Measurements from ENCODE around the gene IRAK1BP1. TPM values are rescaled to one million over a fixed set of nuclear protein-coding genes. Genes with fewer than 3 reads are reported as not detected.

Gene IRAK1BP1
- total and polyA plus RNA-seq, 2 donors (not counting 1 experiment from before 2014, with no cell fraction given), result 2.3 to 3.0 TPM

- H3K9me3 ChIP-seq (ENCODE audit: control extremely low read depth in 1 of 3, control insufficient read depth in 2 of 3, insufficient read depth in 1 of 3, low read length in 2 of 3), result no peaks in the 10 kb centered on the region
- ChIA-PET POLR2A (no interaction called here), CTCF (no interaction called here)
- intact Hi-C loops (cut with micrococcal nuclease), result no loop called here
- no peaks in the 10 kb centered on the region for H3K27me3 ChIP-seq (replicated peaks in 1 of 4; ENCODE audit: control extremely low read depth in 1 of 4, control insufficient read depth in 3 of 4, insufficient read depth in 4 of 4, low read length in 3 of 4)
- TF ChIP-seq EZH2 (IDR thresholded peaks at IDR 0.05; ENCODE audit: borderline replicate concordance, insufficient read depth, low read depth, low read length, poor library complexity, severe bottlenecking), result no peak
- no peak for TF ChIP-seq CTCF (IDR thresholded peaks at IDR 0.05)
- Mint-ChIP-seq H3K27ac (no peak overlapping the region), H3K27me3 (no peaks in the 10 kb centered on the region), H3K4me1 (no peaks in the 10 kb centered on the region), H3K9me3 (ENCODE audit: insufficient read depth) (peaks cover 2% of the 10 kb centered on the region), H3K4me3 (no peak overlapping the region)
- DNase-seq (no peak), ATAC-seq (ENCODE audit: low read depth) (no peak)
- no peak overlapping the region for H3K9ac ChIP-seq (ENCODE audit: low read length)
- no peak overlapping the region for H2AFZ ChIP-seq (ENCODE audit: insufficient read depth, low read depth, low read length, poor library complexity, severe bottlenecking)
- no peaks in the 10 kb centered on the region for H4K20me1 ChIP-seq (ENCODE audit: control insufficient read depth, insufficient read depth, low read length, poor library complexity, severe bottlenecking)
- no CpG with 5 or more reads among the region's 2 CpGs for WGBS (ENCODE audit: insufficient coverage)
- H3K36me3 ChIP-seq (replicated peaks in 1 of 2; ENCODE audit: control extremely low read depth in 1 of 2, control insufficient read depth in 1 of 2, extremely low read depth in 1 of 2, insufficient read depth in 2 of 2, low read length in 1 of 2), result peaks cover 10 to 12% of the 10 kb centered on the region in 2 experiments
- H3K4me3 ChIP-seq (ENCODE audit: control extremely low read depth in 1 of 5, extremely low read depth in 1 of 5, insufficient read depth in 1 of 5, low read depth in 2 of 5, low read length in 4 of 5), result no peak overlapping the region
- H3K27ac ChIP-seq (ENCODE audit: low read length in 2 of 2), result no peak overlapping the region
- no peaks in the 10 kb centered on the region for H3K79me2 ChIP-seq (ENCODE audit: control insufficient read depth, insufficient read depth, low read length)
- H3K4me2 ChIP-seq (replicated peaks; ENCODE audit: low read depth, low read length, poor library complexity, severe bottlenecking), result no peak overlapping the region
- H3K4me1 ChIP-seq (ENCODE audit: control insufficient read depth in 2 of 2, insufficient read depth in 2 of 2, low read length in 2 of 2), result no peaks in the 10 kb centered on the region
Observed at GRCh38 chr6:78936515-78936914, 69.2 kb downstream of the IRAK1BP1 start.

- TF ChIP-seq EZH2 (IDR thresholded peaks at IDR 0.05; ENCODE audit: borderline replicate concordance, insufficient read depth, low read depth, low read length, poor library complexity, severe bottlenecking), result no peak
- TF ChIP-seq CTCF (IDR thresholded peaks at IDR 0.05), result no peak
- H3K79me2 ChIP-seq (ENCODE audit: control insufficient read depth, insufficient read depth, low read length), result no peaks in the 10 kb centered on the region
- no CpG with 5 or more reads among the region's 1 CpG for WGBS (ENCODE audit: insufficient coverage)
- ChIA-PET CTCF (no interaction called here), POLR2A (no interaction called here)
- H3K27ac Mint-ChIP-seq, result no peak overlapping the region
- no peak overlapping the region for H3K9ac ChIP-seq (ENCODE audit: low read length)
- H3K4me2 ChIP-seq (replicated peaks; ENCODE audit: low read depth, low read length, poor library complexity, severe bottlenecking), result no peak overlapping the region
- no peaks in the 10 kb centered on the region for H4K20me1 ChIP-seq (ENCODE audit: control insufficient read depth, insufficient read depth, low read length, poor library complexity, severe bottlenecking)
- H3K36me3 ChIP-seq (replicated peaks in 1 of 2; ENCODE audit: control extremely low read depth in 1 of 2, control insufficient read depth in 1 of 2, extremely low read depth in 1 of 2, insufficient read depth in 2 of 2, low read length in 1 of 2), result peaks cover 10 to 63% of the 10 kb centered on the region in 2 experiments
- intact Hi-C loops (cut with micrococcal nuclease), result no loop called here
- no peak overlapping the region for H2AFZ ChIP-seq (ENCODE audit: insufficient read depth, low read depth, low read length, poor library complexity, severe bottlenecking)
- no peaks in the 10 kb centered on the region for H3K9me3 Mint-ChIP-seq (ENCODE audit: insufficient read depth)
- no peaks in the 10 kb centered on the region for H3K27me3 Mint-ChIP-seq
- no peak for DNase-seq
- H3K27me3 ChIP-seq (replicated peaks in 1 of 4; ENCODE audit: control extremely low read depth in 1 of 4, control insufficient read depth in 3 of 4, insufficient read depth in 4 of 4, low read length in 3 of 4), result no peaks in the 10 kb centered on the region
- H3K9me3 ChIP-seq (ENCODE audit: control extremely low read depth in 1 of 3, control insufficient read depth in 2 of 3, insufficient read depth in 1 of 3, low read length in 2 of 3), result no peaks in the 10 kb centered on the region
- no peaks in the 10 kb centered on the region for H3K4me1 ChIP-seq (ENCODE audit: control insufficient read depth in 2 of 2, insufficient read depth in 2 of 2, low read length in 2 of 2)
- H3K27ac ChIP-seq (ENCODE audit: low read length in 2 of 2), result no peak overlapping the region
- ATAC-seq (ENCODE audit: low read depth), result no peak
- H3K4me3 Mint-ChIP-seq, result no peak overlapping the region
- H3K4me1 Mint-ChIP-seq, result no peaks in the 10 kb centered on the region
- H3K4me3 ChIP-seq (ENCODE audit: control extremely low read depth in 1 of 5, extremely low read depth in 1 of 5, insufficient read depth in 1 of 5, low read depth in 2 of 5, low read length in 4 of 5), result no peak overlapping the region
Observed at GRCh38 chr6:78942446-78942845, 75.1 kb downstream of the IRAK1BP1 start.
